Eye (tissue), 1 donor: Measurements from ENCODE around the gene KRT16.
"Not testable (repeated sequence)": the region's sequence is repeated elsewhere in the genome, so short reads cannot be mapped to it uniquely, and the experiment has no call there.

Source experiments
- DNase-seq: peaks from one replicate; pipeline ENCODE4 v3.0.0-alpha.2; 2015

Gene KRT16

DNA sequence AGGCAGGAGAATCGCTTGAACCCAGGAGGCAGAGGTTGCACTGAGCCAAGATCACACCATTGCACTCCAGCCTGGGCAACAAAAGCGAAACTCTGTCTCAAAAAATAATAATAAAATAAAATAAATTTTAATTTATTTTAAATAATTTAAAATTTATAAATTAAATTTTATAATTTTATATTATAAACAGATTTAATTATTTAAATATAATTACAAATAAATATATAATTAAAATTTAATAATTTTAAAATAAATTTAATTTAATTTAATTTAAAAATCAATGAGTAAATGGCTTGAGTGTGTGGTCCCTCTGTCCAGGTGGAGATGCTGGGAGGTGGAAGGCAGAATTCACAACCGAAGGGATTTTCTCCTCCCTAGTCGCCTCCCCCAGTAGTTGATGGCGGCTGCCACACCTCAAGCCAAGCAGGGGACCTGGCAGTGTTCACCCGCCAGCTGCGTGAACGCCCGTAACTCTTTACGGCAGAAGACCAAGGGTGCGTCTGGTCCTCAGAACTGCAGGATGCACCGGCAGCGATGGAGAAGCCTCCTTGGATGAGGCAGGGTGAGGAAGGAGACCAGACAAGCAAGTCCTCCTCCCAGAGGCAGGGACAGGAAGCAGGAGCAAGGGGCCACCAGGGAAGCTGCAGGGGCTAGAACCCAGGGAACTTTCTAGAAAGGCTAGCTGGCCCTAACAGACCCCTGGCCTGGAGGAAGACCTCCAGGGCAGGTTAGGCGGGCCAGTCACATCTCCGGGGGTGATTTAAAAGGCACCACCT, 34.7 kb upstream of the KRT16 start:
- no peak for DNase-seq

DNA sequence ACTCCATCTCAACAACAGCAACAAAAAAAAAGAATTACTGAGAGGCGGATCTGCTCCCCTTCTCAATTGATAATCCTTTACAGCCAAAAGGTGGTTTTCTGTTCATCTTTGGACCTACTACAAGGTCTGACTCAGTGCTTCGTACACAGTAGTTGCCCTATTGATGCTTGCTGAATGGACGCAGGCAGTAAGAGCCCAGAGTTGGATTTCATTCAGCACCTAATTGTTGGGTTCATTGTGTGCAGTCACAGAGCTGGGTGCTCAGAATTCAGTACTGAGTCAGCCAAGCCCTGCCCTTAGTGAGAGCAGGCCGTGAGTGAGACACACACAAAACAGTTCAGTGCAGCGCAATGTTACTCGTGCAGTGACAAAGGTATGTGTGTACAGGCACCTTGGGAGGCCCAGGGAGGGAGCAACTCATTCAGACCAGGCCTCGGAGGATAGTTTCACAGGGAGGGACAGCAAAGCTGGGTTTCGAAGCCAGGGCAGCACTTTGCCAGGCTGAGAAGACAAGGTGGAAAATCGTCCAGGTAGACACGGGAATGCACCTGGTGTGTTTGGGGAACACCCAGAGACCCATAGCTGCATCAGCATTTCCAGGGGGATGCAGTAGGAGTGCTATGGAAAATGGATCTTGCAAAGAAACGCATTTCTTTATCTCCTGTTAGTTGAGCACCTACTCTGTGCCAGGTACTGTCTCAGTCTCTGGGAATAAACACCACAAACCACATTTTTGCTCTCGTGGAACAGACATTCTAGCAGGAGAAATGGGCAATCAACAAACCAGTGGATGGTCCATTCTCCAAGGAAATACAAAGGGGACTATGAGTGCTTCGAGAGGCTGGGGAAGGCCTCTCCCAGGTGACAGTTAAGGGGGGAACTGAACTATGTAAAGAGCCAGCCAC, 29.9 kb upstream of the KRT16 start:
- no peak for DNase-seq

DNA sequence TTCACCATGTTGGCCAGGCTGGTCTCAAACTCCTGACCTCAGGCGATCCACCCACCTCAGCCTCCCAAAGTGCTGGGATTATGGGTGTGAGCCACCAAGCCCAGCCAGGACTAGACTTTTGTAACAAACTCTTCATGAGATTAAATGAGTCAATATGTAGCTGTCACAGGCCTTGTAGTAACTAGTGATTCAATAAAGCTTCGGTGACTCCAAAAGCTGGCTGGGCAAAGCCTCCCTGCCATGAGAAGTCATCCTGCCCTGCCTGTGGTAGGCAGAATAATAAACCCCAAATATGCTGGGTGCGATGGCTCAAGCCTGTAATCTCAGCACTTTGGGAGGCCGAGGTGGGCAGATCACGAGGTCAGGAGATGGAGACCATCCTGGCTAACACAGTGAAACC, 28.0 kb upstream of the KRT16 start:
- DNase-seq = not testable (repeated sequence)

DNA sequence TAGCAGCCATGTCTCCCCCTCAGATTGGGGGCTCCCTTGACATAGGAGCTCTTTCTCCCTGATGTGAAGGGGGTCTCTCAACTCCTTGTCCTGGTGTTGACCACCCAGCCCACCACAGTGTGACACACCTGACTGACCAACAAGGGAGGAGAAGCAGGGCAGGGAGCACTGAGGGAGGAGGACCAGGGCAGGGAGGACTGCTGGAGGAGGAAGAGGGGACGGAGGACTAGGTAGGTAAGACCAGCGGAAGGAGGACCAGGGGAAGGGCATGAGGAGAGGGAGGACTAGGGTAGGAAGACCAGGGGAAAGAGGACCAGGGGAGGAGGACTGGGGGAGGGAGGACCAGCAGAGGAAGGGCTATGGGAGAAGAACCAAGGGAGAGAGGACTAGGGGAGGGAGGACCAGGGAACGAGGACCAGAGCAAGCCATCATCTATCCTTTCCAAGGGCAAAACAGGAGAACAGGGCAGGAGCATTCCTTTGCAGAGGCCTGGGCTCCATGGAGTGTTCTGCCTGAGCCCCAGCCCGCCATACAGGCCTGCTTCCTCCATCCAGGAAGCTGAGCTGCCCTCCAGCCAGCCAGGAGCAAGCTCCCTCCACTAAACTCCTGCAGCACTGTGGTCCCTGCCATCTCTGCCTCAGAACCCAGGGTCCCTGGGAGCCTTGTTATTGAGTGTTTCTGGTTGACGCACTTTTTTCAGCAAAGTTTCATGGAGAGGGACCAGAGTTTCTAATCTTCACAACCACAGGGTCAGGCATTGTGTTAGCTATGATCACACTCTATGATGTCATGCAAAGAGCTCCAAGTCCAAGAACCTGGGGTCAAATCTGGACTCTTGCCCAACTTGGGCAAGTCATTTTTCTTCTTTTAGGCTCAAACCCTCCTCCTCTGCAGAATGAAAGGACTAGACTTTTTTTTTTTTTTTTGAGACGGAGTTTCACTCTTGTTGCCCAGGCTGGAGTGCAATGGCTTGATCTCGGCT, 27.2 kb upstream of the KRT16 start:
- DNase-seq = no peak

DNA sequence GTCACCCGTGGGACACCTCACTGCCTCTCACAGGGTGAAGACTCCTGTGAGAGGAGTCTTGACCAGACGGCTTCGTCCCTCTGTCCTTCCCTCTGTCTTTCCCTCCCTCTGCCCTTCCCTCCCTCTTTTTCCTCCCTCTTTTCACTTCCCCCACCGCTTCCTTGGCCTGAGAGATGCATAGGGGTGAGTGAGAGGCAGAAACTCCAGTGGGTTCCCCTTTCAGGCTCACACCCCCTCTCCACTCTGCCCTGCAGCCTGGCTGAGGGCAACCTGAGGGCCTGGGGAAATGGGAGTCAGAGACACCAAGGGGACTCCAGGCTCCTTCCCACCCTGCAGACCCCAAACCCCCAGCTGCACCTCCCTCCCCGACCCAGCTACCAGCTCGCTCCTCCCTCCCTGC, 26.4 kb upstream of the KRT16 start:
- DNase-seq = no peak

DNA sequence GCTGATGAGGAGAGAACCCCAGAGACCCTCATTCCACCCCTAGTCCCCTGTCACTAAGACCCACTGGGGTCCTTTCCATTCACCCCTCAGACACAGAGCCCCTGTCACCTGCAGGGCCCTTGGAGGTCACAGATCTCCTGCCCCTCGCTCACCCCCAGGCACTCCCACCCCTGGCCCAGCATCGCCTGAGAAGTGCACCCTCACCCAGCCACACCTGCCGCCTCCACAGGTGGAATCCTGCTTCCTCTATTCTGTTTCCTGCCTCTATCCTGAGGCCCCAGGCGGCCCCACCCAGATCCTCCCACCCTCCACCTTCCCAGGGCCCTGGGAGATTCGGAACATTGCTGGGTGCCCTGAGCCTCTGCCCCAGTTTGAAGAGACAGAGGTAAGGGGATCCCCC, 25.6 kb upstream of the KRT16 start:
- DNase-seq = no peak

DNA sequence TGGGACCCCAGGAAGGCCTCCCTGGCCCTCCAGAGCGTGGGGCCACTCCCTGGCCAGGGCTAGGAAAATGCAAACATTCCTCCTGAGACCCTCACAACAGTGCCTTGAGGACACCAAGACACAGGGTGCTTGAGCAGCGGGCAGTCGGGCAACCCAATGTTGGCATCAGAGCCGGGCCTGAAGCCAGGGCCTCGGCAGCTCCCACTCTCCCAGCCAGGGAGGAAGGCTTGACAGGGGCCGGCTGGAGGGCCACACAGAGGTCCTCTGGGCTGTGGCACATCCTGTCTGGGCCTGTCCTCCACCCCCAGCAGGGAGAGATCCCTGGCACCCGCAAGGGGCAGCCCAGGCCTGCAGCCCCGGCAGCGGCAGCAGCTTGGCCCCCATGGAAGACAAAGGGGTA, 24.1 kb upstream of the KRT16 start:
- no peak for DNase-seq

DNA sequence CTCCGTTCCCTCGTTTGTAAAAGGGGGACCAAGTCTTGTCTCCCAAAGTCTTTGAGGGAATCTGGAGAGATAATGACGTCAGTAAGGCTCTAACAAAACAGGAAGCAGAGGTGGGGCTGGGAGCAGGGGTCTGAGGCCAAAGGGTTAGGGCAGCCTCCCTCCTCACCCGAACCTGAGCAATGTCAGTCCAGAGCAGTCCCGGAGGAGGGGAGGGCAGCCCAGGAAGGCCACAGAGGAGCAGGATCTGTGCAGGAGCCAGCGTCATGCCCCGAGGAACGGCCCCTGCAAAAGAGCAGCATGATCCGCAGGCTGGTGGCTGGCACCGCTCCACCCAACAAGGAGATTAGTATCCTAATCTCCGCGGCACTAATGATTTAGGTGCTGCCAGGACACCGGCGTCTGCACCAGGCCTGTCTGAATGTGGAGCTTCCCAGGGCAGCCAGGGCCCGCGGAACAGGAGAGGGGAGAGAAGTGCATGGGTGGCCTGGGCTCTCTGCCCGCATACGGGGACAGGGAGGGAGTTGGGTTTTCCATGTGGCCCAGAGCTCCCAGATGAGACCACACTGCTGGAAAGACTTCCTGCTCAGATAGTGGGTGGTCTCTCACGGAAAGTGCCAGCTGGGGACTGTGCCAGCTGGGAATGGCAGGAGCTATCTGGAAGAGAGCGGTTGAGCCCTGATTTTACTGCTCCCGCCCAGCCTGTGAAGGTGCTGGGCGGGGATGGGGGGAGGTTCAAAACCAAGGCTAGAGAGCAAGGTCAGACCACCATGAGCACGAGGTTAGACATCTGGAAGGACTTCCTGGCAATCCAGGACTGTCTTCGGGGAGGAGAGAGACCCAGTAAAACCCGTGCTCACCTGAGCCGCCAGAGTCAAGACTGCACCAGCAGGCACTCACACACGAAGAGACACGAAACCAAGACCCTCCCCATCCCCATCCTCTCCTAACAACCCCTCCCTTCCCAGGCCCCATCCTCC, 22.8 kb upstream of the KRT16 start:
- peak; percentile 79 for DNase-seq

DNA sequence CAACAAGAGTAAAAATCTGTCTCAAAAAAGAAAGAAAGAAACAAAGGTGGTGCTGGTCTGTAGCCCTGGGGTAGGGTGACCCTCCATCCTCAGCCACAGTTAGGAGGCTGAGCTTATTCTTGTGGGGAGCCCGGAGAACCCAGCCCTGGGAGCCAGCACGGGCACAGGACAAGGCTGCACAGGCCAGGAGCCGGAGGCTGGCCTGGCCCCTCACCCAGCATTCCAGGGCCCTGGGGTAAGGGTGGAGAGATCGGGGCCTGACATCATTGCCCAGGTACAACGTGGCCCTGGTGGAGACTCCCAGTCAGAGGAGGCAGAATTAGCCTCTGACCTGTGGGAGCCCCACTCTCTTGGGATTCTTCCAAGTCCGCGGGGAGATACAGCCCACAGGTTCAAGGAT, 22.1 kb upstream of the KRT16 start:
- DNase-seq = no peak

DNA sequence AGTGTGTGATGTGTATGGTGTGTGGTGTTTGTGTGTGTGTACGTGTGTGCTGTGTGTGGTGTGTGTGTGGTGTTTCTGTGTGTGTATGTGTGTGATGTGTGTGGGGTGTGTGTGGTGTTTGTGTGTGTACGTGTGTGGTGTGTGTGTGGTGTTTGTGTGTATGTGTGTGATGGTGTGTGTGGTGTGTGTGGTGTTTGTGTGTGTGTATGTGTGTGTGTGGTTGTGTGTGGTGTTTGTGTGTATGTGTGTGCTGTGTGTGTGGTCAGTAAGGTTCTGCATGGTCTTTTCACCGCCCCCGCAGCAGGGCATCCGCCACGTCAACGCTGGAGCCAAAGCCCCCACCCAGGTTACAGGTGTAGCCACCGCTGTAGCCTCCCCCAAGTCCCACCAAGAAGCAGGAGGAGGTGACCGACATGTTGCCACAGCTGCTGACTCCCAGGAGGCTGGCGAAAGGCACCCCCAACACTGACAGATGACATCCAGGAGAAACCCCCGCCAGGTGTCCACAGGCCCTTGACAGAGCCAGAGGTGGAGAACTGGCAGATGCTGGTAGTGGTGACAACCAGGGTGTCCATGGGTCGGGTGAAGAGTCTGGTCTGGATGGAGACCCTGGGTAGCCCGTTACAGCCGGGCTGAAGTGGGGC, 21.1 kb upstream of the KRT16 start:
- DNase-seq = no peak

DNA sequence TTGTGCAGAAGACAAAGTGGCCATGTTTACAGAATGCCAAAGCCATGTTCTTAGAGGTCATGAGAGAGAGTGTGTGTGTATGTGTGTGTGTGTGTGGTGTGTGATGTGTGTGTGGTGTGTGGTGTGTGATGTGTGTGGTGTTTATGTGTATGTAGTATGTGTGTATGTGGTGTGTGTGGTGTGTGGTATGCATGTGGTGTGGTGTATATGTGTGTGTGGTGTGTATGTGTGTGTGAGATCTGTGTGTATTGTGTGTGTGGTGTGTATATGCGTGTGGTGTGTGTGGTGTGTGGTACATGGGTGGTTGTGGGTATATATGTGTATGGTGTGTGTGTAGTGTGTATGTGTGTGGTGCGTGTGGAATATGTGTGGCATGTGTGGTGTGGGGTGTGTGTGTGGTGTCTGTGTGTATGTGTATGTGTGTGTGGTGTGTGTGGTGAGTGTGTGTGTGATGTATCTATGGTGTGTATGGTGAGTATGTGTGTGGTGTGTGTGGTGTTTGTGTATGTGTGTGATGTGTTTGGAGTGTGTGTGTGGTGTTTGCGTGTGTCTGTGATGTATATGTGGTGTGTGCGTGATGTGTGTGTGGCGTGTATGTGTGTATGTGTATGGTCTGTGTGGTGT, 20.0 kb upstream of the KRT16 start:
- DNase-seq = no peak

DNA sequence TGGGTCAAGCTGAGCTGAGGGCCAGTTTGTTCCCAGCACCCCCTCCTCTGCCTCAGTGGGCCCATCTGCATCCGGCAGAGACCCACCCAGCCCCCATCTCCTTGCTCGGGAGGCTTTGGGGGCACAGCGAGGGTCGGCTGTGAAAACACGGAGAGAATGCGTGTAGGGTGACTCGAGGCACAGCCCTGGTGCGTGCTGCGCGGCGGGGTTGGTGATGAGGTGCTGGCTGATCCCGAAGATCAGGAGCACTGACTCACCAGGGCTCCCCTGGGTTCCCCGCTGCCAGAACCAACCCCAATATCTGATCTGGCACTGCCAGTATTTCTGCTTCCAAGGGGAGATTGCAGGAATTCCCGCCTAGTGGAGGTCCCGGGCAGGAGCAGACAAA, 19.3 kb upstream of the KRT16 start:
- DNase-seq = no peak

DNA sequence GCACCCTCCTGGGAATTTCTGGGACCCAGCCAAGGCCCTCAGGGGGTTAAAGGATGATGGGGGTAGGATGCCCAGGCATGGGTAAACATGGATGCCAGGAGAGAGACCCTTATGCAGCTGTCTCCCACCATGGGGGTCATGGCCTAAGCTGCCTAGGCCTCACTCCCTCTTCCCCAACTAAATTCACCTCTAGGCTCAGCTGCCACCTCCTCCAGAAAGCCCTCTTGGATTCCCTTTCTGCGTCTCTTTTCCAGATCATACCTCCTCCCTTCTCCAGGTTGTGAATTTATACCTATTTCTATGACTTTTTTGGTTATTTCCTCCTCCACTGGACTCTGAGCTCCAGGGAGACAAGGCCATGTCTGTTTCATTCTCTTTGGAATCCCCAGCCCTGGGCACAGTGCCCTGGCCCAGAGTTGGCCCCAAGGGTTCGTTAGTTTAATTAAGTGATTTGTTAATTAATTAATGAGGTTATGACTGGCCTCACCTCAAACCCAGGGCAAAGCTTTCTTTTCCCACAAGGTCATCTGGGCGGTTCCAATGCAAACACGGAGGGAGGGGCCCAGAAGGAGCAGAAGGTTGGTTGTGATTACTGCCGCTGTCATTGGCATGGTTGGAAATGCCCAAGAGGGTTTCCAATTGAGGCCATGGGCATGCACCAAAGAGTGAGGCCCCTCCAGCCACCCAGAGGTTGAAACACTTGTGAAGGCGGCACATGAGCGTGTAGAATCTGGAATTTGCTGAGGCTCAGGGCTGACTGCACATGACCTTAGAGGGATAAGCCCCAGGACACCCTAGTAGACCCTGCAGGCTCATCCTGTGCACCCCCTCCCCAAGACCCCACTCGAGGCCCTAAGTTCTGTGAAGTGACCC, 18.7 kb upstream of the KRT16 start:
- no peak for DNase-seq

DNA sequence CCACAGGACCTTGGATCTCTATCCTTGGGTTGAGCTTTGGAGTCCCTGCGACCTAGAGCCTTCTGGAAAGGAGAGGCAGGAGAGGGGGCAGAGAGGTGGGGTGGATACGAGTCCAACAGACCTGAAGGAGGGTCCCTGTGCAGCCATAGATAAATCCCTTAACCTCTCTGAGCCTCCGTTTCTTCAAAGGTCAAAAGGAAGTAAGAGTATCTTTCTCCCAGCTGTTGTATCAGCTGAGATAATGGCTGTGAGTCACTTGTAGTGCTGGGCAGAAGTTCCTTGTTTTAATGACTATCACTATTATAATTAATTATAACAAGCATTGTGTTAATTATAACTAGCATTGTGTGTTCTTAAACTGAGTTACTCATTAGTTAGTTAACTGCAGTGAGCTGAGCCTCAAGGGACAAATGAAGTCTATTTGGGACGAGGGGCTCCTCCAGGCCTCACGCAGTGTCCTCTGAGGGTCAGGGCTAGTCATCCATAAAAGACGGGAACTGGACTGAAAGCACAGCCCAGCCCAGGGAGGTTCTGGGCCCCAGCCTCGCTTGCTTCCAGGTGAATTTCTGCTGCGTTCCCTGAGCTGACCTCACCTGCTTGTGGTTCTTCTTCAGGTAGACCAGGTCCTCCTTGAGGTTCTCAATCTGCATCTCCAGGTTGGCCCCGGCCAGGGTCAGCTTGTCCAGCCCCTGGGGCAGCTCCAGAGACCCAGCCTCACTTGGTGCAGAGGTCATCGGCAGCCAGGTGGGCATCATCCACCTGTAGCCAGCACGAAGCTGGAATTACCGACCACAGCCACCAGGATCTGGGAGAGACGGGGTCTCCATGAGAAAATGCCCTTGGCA, 17.5 kb upstream of the KRT16 start:
- DNase-seq = no peak

DNA sequence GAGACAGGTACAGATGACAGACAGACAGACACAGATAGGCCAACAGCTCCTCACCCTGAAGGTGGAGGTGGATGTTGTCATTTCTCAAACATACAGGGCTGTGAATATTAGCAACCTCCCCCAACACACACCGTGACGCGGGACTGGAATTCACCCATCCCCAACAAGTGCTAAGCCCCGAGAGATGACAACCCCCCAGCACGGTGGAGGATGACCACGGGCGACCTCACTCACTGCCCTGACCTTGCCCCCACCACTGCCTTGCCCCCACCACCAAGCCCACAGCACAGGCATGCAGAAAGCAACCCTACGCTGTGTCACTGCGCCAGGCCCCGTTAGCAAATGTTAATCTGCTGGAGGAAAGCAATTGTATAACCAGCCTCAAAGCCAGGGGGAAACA, 16.7 kb upstream of the KRT16 start:
- DNase-seq = no peak

DNA sequence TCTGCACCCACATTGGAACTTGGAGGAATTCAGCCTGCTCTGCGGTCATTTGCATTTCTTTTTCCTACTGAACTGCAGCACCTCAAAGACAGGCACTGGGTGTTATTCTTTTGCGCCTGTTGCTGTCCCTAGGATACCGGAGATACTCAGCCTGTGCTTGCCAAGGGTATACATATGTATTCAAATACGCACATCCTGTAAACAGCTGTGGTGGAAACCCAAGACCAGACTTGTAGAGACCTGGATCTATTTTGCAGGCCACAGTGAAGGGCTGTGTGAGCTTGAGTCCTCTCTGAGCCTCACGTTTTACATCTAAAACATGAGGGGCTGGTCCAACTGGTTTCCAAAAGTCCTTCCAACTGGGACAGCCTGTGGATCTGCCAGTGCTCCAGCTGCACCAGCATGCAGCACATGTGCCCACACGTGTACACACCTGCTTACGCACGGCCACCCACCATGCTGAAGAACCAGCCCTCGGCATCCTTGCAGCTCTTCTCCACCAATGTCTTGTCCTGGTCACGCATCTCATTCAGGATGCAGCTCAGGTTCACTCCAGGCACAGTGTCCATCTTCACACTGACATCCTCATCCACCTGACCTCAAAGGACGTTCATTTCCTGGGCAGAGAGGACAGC, 16.2 kb upstream of the KRT16 start:
- DNase-seq = not testable (repeated sequence)

DNA sequence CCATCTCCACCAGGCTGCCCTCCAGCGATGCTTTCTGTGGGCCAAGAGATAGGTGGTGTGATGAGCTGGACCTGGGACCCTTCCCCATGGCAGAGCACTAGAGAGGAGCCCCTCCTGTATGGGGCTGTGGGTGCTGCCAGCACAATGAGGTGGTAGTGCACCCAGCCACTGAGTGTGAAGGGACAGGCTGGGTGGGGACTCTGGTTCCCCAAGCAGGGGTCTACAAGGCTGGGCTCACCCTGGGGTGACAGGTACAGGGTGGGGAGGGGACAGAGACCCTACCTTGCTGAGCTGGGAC, 15.5 kb upstream of the KRT16 start:
- not testable (repeated sequence) for DNase-seq

DNA sequence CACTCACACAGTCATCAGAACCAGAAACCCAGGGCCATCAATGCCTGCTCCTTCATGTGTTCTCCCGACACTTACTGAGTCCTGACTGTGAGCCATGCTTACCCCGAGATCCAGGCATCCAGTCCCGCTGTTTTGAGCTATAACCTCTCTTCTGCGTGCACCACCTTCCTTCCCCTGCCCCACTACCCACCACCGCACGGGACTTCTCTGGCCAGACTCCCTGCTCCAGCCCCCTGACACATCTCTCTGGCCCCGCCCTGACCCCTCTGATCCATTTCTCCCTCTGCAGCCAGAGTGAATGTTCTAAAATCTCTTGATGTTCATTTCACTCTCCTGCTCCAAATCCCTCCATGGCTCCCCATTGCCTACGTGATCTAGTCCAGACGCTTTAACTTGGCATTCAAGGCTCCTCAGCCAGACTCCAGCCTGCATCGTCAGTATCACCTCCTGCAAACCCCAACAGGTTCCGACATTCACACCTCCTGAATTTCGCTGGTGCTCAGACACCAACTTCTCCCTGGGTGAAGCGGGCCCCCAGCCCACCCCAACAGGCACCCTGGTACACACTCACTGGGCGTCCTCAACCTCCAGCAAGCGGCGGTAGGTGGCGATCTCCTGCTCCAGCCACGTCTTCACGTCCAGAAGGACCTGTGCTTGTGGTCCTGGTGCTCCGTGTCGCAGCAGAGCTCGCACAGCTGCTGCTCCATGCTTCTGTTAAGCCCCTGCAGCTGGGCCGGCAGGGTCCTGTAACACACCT, 14.9 kb upstream of the KRT16 start:
- no peak for DNase-seq
